NCI-H2029 treated with DMSO at 0.1 percent for 48 hours (cell line): ENCODE results near the gene ZNF277.

Experiments used
- DNase-seq: peaks from one replicate; lab custom pipeline; 2025; lab: John Stamatoyannopoulos, UW

The ZNF277 gene

GRCh38 chr7:112185005-112185834 lies 21.3 kb upstream of the ZNF277 start:
- no peak for DNase-seq

- DNase-seq = no peak
Measured at GRCh38 chr7:112186300-112186699, 20.2 kb upstream of the ZNF277 start.

GRCh38 chr7:112188257-112188656 lies 18.2 kb upstream of the ZNF277 start:
- DNase-seq = no peak

- no peak for DNase-seq
Measured at GRCh38 chr7:112189691-112190090, 16.8 kb upstream of the ZNF277 start.

- no peak for DNase-seq
Measured at GRCh38 chr7:112190120-112190519, 16.4 kb upstream of the ZNF277 start.

GRCh38 chr7:112192236-112193154 lies 14.0 kb upstream of the ZNF277 start:
- no peak for DNase-seq

- DNase-seq = no peak
Measured at GRCh38 chr7:112193915-112194502, 12.5 kb upstream of the ZNF277 start.

- DNase-seq = no peak
Measured at GRCh38 chr7:112195717-112196116, 10.8 kb upstream of the ZNF277 start.

- no peak for DNase-seq
Measured at GRCh38 chr7:112197322-112197721, 9.2 kb upstream of the ZNF277 start.

- DNase-seq = no peak
Measured at GRCh38 chr7:112199035-112199655, 7.3 kb upstream of the ZNF277 start.

GRCh38 chr7:112199672-112200071 lies 6.8 kb upstream of the ZNF277 start:
- no peak for DNase-seq

- DNase-seq = no peak
Measured at GRCh38 chr7:112201411-112201810, 5.1 kb upstream of the ZNF277 start.

GRCh38 chr7:112201839-112202238 lies 4.7 kb upstream of the ZNF277 start:
- no peak for DNase-seq

- peak; percentile 76 for DNase-seq
Measured at GRCh38 chr7:112202816-112203215, 3.7 kb upstream of the ZNF277 start.

GRCh38 chr7:112203365-112203739 lies 3.1 kb upstream of the ZNF277 start:
- no peak for DNase-seq

GRCh38 chr7:112204499-112205342 lies 1.8 kb upstream of the ZNF277 start:
- DNase-seq = peak; percentile 42

GRCh38 chr7:112205343-112206237 lies 905 bp upstream of the ZNF277 start:
- peak; percentile 53 for DNase-seq

GRCh38 chr7:112206991-112207592 lies 597 bp downstream of the ZNF277 start:
- DNase-seq = no peak

- no peak for DNase-seq
Measured at GRCh38 chr7:112207765-112208164, 1.3 kb downstream of the ZNF277 start.
